Measurements from ENCODE around the gene PLPPR2.
A peak's percentile ranks its signal among the peaks of the same experiment; 100 is the strongest.
"Not testable (repeated sequence)": the region's sequence is repeated elsewhere in the genome, so short reads cannot be mapped to it uniquely, and the experiment has no call there.

PLPPR2 gene

DNA sequence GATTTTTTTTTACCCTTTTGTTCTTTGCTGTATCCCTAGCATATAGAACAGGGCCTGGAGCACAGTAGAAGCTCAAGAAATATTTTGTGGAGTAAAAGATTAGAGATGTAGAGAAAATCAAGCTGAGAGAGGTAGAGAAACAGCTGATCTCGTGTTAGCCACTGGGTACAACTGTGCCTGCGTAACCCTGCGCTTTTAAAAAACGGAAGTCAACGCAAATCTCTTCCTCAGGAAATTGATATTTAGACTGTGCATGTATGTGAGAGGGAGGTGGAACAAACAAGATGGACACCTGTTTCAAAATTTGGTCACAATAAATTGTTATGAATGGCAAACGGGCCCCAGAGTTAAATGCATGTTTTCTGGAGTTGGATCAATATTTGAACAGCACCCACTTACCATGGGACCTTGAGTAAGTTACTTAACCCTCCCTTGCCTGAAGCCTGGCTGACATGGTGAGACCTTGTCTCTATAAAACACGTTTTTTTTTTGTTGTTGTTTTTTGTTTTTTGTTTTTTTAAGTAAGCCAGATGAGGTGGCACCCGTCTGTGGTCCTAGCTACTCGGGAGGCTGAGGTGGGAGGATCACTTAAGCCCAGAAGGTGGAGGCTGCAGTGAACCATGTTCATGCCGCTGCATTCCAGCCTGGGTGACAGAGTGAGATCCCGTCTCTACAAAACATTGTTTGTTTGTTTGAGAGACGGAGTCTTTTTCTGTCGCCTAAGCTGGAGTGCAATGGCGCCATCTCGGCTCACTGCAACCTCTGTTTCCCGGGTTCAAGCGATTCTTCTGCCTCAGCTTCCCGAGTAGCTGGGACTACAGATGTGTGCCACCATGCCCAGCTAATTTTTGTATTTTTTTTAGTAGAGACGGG, 32.2 kb downstream of the PLPPR2 start:
- TF ChIP-seq POLR2A (IDR thresholded peaks at IDR 0.05; ENCODE audit: low read length): no peak
- DNase-seq: no peak

- no peak for TF ChIP-seq POLR2A (IDR thresholded peaks at IDR 0.05; ENCODE audit: low read length)
Observed at GRCh38 chr19:11390359-11390758, 35.1 kb downstream of the PLPPR2 start.

GRCh38 chr19:11390933-11391680, 35.9 kb downstream of the PLPPR2 start:
- TF ChIP-seq POLR2A (IDR thresholded peaks at IDR 0.05; ENCODE audit: low read length) (no peak), GATA1 (IDR thresholded peaks at IDR 0.05; ENCODE audit: low read depth, low read length) (no peak)
- no peak for DNase-seq

More at GRCh38 chr19:11390359-11390758, 35.1 kb downstream of the PLPPR2 start:
- no peak for DNase-seq

GRCh38 chr19:11397089-11397610, 41.9 kb downstream of the PLPPR2 start:
- TF ChIP-seq GATA1 (IDR thresholded peaks at IDR 0.05; ENCODE audit: low read depth, low read length) (no peak), POLR2A (IDR thresholded peaks at IDR 0.05; ENCODE audit: low read length) (no peak)

GRCh38 chr19:11399667-11400066, 44.4 kb downstream of the PLPPR2 start:
- TF ChIP-seq GATA1 (IDR thresholded peaks at IDR 0.05; ENCODE audit: low read depth, low read length) (no peak), POLR2A (IDR thresholded peaks at IDR 0.05; ENCODE audit: low read length) (no peak)
- no peak for DNase-seq

More at GRCh38 chr19:11397089-11397610, 41.9 kb downstream of the PLPPR2 start:
- no peak for DNase-seq

DNA sequence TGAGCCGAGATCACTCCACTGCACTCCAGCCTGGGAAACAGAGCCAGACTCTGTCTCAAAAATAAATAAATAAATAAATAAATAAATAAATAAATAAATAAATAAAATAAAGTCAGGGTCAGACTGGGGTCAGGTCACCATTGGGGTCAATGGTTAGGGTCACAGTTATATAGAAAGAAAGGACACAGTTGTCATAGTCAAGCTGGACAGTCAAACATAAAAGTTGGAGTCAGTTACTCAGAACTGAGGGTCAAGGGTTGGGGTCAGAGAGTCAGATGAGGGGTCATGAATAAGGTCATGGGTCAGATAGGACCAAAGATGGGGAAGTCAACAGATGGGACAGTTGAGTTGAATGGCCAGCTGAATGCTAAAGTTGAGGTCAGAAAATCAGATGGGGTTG, 45.6 kb downstream of the PLPPR2 start:
- DNase-seq: no peak
- TF ChIP-seq GATA1 (IDR thresholded peaks at IDR 0.05; ENCODE audit: low read depth, low read length): no peak
- no peak for TF ChIP-seq POLR2A (IDR thresholded peaks at IDR 0.05; ENCODE audit: low read length)

GRCh38 chr19:11401808-11402543, 46.7 kb downstream of the PLPPR2 start:
- TF ChIP-seq GATA1 (IDR thresholded peaks at IDR 0.05; ENCODE audit: low read depth, low read length) (no peak), POLR2A (IDR thresholded peaks at IDR 0.05; ENCODE audit: low read length) (no peak)
- DNase-seq: no peak

DNA sequence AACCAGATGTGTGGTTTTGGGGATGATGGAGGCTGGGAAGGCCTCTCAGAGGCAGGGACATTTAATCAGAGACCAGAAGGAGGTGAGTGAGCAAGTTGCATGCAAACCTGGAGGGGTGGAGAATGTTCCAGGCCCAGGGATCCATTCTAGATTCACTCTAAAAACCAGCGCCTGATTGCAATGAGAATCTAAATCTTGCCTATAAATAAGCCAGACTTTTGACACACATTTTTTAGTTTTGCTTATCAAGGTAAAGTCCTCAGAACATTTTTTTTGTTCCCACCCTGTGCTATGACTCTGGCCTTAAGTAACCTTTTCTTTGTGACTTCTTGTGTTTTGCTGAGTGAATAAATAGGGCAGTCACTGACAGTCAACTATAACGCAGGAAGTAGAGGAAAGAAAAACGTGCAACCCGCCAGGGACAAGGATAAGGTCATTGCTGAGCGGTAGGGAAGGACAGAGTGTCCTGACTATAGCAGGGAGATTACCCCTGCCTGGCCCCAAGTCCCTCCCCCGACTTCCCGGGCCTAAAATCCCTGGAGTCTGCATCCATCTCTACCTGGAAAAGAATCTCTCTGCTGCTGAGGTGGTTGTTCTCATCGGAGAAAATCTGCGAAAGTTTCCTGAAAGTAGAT, 49.5 kb downstream of the PLPPR2 start:
- no peak for DNase-seq
- TF ChIP-seq POLR2A (IDR thresholded peaks at IDR 0.05; ENCODE audit: low read length) (no peak), GATA1 (IDR thresholded peaks at IDR 0.05; ENCODE audit: low read depth, low read length) (no peak)

- TF ChIP-seq POLR2A (IDR thresholded peaks at IDR 0.05; ENCODE audit: low read length): no peak
- TF ChIP-seq GATA1 (IDR thresholded peaks at IDR 0.05; ENCODE audit: low read depth, low read length): no peak
- DNase-seq: peak in 1 of 2 experiments; percentile 51
Observed at GRCh38 chr19:11405846-11406643, 50.8 kb downstream of the PLPPR2 start.

- not testable (repeated sequence) for DNase-seq
Observed at GRCh38 chr19:11406703-11407236, 51.5 kb downstream of the PLPPR2 start.

- DNase-seq: no peak
- TF ChIP-seq POLR2A (IDR thresholded peaks at IDR 0.05; ENCODE audit: low read length) (no peak), GATA1 (IDR thresholded peaks at IDR 0.05; ENCODE audit: low read depth, low read length) (no peak)
Observed at GRCh38 chr19:11408591-11408990, 53.4 kb downstream of the PLPPR2 start.

GRCh38 chr19:11410682-11411081, 55.5 kb downstream of the PLPPR2 start:
- TF ChIP-seq POLR2A (IDR thresholded peaks at IDR 0.05; ENCODE audit: low read length) (no peak), GATA1 (IDR thresholded peaks at IDR 0.05; ENCODE audit: low read depth, low read length) (no peak)
- no peak for DNase-seq

- TF ChIP-seq POLR2A (IDR thresholded peaks at IDR 0.05; ENCODE audit: low read length) (no peak), GATA1 (IDR thresholded peaks at IDR 0.05; ENCODE audit: low read depth, low read length) (no peak)
- DNase-seq: no peak
Observed at GRCh38 chr19:11414544-11414943, 59.3 kb downstream of the PLPPR2 start.
